Activated T-cell treated with anti-CD3 and anti-CD28 coated beads for 1 hour (primary cell): ENCODE measurements around the gene TIGD6.

ENCODE experiments used
- DNase-seq: peaks from one replicate; pipeline ENCODE4 v3.0.0-alpha.2; 2020; ENCODE audit warnings: low read depth

Gene TIGD6

GRCh38 chr5:150016537-150016936 is 16.1 kb upstream of the TIGD6 start:
- no peak for DNase-seq

GRCh38 chr5:150015415-150015814 is 15.0 kb upstream of the TIGD6 start:
- DNase-seq, result no peak

GRCh38 chr5:150014456-150014855 is 14.0 kb upstream of the TIGD6 start:
- no peak for DNase-seq

DNA sequence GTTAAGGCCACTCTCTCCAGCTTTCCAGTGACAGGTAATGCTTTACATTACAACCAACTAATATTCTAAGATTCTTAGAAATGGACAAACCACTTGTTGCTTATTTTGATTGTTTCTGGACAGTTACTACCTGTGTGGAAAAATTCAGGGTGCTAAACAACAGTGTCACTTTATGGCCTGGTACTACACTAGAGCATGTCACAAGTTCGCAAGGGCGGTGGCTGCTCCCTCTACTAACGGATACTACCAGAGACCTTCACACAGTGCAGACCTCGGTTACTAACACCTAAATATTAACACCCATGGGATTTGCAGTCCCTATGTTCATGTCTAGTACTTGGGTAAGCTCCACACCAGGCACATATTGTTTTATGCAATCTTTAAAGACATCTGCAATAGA is 13.5 kb upstream of the TIGD6 start:
- DNase-seq, result no peak

GRCh38 chr5:150009671-150010387 is 9.4 kb upstream of the TIGD6 start:
- no peak for DNase-seq

DNA sequence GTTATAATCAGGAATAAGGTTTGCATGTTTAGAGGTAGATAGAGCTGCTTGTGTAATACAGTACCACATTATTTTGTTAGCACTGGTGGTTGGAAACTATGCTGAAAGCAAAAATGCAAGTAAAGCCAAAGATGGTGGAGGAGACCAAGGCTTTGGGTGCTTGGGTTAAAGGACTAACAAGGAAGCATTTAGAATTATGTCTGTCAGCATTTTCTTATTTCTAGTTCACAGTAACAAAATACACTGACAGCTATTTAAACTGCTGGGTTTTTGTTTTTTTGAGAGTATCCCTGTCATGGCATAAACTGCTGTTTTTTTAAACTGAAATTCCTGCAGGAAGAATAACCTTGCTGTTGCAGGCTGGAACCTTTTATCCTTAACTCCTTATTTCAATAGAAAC is 6.6 kb upstream of the TIGD6 start:
- no peak for DNase-seq

DNA sequence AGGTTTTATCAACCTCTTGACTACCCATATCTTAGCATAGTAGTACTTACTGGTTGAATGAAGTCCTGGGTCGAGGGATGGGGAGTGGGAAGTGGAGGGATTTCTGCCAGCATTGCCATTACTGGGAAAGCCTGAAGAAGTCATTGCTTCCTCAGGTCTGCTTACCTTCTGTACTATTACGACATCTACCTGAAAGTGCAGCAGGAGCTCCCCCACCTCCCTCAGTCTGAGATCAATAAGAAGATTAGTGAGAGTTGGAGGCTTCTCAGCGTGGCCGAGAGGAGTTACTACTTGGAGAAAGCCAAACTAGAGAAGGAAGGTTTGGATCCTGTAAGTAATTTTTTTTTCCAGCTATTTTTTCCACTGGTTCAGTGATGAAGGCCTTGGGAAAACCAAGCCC is 5.9 kb upstream of the TIGD6 start:
- no peak for DNase-seq

- DNase-seq, result peak; percentile 41
Measured at GRCh38 chr5:150001660-150002486, 1.4 kb upstream of the TIGD6 start.

- DNase-seq, result peak; percentile 21
Measured at GRCh38 chr5:150000990-150001659, 671 bp upstream of the TIGD6 start.

GRCh38 chr5:149999866-150000255 is 593 bp downstream of the TIGD6 start:
- no peak for DNase-seq

DNA sequence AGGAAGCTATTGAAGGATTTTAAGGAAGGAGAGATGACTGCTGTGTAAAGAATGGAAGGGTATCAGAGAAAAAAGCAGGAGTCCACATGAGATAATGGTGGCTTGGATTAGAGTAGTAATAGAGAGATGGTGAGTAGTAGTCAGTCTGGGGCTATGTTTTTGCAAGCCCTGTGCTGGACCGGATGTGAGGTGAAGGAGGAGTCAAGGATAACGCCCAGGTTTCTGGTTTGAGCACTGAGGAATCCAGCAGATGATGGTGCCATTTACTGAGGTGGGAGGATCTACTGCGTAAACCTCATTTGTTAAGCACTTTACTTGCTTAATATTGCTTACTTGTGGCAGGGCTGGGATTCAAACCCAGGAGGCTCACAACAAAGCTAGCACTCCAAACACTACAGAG is 1.1 kb downstream of the TIGD6 start:
- DNase-seq, result no peak

DNA sequence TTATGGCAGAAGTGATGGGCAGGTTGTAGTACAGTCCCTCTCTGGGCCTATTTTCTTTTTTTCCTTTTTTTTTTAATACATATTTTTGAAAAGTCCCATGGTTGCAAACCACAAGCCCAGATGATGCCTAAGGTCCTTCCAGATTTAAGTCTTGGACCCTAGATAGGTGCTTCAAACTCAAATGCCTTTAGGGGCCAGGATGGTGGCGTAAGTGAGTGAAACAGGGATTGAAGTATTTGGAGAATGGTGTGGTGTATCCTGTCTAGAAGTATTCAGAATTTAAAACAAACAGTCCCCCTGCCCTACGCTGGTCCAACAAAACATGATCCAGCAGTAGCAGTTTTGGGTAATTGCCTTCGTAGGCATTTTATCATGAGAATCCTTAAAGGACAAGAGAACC is 2.2 kb downstream of the TIGD6 start:
- DNase-seq, result no peak

- no peak for DNase-seq
Measured at GRCh38 chr5:149996205-149996890, 4.1 kb downstream of the TIGD6 start.

DNA sequence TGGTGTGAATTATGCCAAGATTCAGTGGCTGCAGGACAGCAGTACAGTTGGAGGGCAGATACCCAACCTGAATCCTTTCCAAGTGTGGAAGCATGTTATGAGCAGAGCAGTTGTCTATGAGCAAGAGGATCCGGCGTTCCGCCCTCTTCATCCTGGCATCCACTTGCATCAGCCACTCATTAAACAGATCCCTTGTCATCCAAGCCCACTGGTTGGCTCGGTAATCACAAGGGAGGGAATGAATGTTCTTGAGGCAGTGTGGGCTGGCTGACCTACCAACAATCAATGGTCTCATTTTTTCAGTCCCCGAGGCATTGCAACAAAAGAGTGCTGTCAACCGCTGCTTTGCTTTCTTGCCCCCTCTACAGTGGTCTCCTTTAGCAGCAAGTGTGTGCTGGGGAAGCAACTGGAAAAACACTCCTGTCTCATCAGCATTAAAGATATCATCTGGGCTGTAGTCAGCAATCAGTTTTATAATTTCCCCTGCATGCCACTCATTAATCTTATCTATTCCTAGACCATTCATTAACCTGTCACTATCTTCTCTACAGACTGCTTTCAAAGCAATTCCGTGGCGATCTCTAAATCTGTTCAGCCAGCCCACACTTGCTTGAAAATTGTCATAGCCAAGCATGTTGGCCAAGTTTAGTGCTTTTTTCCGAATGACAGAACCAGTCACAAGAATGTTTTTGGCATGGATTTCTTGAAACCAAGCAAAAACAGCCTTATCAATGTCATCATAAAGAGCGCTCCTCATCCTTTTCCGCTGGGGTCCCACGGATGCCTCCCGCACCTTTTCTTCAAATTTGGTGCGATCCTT is 4.9 kb downstream of the TIGD6 start:
- DNase-seq, result no peak

- DNase-seq, result no peak
Measured at GRCh38 chr5:149993471-149993870, 7.0 kb downstream of the TIGD6 start.

DNA sequence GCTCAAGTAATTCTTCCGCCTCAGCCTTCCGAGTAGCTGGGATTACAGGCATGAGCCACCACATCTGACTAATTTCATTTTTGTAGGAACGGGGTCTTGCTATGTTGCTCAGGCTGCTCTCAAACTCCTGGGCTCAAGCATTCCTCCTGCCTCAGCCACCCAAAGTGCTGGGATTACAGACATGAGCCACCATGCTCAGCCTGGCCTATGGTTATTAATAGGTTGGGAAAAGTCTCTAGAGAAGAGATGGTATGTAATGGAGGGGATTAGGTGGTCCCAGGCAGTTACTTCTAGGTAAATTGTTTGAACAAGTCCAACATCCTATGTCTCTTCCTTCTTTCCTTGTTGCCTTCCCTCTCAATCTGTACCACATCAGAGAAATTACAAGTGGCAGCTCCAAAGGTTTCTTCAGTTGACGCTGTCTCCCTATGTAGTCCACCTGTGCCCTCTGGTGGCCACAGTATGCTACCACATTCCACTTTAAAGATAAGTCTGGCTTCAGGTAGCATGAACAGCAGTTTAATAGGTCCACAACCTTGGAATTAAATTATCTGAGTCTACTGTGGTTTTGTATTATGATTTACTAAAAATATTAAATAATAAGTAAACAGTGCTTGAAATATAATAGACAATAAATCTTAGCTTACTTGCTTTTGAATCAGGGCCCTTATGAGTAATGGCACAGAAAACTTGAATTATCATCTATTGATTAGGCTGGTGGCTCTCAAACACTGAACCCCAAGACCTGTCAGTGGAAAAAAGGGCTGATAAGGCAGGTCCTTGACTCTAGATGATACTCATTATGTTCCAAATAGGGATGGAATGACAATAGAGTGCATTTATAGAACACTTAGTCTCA is 9.7 kb downstream of the TIGD6 start:
- DNase-seq, result peak; percentile 59

DNA sequence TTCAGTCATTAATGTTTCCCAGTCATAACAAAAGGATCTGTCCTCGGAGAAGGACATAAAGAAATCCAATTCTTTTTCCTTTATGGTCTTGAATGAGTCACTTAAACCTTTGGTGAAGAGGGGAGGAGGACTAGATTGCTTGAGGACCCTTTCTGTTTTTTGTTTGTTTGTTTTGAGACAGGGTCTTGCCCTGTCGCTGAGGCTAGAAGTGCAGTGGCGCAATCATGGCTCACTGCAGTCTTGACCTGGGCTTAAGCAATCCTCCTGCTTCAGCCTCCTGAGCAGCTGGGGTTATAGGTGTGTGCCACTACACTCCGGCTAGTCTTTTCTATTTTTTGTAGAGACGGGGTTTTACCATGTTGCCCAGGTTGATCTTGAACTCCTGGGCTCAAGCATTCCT is 12.3 kb downstream of the TIGD6 start:
- no peak for DNase-seq

GRCh38 chr5:149982505-149982904 is 17.9 kb downstream of the TIGD6 start:
- no peak for DNase-seq

DNA sequence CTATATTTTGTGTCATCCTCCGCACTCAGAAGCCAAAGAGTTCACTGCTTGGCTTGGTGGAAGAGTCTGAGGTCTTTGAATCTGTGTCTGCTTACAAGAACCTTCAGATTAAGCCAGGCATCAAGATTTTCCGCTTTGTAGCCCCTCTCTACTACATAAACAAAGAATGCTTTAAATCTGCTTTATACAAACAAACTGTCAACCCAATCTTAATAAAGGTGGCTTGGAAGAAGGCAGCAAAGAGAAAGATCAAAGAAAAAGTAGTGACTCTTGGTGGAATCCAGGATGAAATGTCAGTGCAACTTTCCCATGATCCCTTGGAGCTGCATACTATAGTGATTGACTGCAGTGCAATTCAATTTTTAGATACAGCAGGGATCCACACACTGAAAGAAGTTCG is 19.2 kb downstream of the TIGD6 start:
- no peak for DNase-seq

DNA sequence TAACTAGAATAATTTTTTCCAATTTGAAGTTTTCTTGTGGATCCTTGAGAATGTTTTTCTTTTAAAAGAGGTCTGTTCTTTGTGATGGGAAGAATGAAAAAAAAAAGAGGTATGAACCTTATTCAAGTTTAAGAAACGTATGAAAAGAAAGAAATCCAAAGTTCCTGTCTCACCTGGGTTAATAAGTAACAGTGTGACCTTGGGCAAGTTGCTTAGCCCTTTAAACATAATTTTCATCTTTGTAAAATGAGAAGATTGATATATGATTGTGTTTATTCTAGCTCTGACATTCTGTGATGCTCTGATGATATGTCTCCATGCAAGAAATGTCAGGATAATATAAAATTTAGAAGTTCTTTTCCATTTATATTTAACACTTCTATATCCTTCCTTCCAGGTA is 20.6 kb downstream of the TIGD6 start:
- DNase-seq, result no peak

DNA sequence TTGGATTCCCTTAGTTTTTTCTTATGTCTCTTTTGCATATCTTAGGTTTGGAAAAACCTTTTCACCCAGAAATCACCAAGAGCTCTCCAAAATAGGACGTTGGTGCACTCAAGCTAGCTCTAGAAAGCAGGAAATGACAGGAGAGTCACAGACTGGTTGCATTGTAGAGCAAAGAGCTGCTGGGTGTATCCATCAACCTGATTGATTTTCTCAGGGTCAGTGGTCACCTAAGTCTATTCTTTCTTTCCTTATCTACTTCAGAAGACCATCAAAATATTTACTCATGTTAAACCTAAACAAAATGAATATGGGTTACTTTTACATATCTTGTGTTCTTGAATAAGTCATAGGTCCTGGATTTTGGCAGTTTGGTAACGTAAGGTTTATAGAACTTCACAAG is 25.0 kb downstream of the TIGD6 start:
- no peak for DNase-seq
